GM21576 (cell line): ENCODE measurements around the gene SLC12A4.
A peak's percentile ranks its signal among the peaks of the same experiment; 100 is the strongest.

Experiments
- ATAC-seq: cut with Tn5 transposase; IDR thresholded peaks from one replicate; pipeline ENCODE4 v1.9.1; 2021; ENCODE audit warnings: mild to moderate bottlenecking, moderate library complexity; ENCODE audit not compliant: unreplicated experiment

The SLC12A4 gene

GRCh38 chr16:67902831-67903230 is 65.6 kb downstream of the SLC12A4 start:
- no peak for ATAC-seq

DNA sequence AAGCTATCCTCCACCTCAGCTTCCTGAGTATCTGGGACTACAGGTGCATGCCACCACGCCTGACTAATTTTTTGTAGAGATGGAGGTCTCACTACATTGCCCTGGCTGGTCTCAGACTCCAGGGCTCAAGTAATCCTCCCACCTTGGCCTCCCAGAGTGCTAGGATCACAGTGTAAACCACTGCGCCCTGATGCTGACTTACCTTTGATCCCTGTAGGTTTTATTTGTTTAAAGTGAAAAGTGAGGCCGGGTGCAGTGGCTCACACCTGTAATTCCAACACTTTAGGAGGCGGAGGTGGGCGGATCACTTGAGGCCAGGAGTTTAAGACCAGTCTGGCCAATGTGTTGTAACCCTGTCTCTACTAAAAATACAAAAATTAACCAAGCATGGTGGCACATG is 66.7 kb downstream of the SLC12A4 start:
- ATAC-seq, result no peak

- ATAC-seq, result no peak
These were observed 71.2 kb downstream of the SLC12A4 start for GRCh38 chr16:67897231-67897630.

- peak; percentile 21 for ATAC-seq
These were observed 74.6 kb downstream of the SLC12A4 start for GRCh38 chr16:67893743-67894399.
